ENCODE data around the gene PHEX.

DNA sequence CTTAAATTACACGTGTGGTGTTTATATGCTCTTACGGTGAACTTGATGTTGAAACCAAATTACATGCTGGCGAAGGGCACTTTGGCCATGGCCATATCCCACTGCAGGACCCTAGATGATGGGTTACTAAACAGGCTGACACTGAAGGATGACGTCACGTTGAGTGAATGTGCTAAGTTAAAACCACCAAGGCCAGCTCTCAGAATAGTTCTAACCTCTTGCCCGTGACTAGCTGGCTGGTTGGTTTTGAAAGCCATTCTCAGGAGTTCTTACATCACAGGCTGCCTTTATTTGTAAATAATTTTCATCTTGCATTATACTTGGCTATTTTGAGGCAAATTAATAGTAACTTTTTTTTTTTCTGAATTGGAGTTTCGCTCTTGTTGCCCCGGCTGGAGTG is 41.3 kb upstream of the PHEX start:
- TF ChIP-seq, protein P1, sequence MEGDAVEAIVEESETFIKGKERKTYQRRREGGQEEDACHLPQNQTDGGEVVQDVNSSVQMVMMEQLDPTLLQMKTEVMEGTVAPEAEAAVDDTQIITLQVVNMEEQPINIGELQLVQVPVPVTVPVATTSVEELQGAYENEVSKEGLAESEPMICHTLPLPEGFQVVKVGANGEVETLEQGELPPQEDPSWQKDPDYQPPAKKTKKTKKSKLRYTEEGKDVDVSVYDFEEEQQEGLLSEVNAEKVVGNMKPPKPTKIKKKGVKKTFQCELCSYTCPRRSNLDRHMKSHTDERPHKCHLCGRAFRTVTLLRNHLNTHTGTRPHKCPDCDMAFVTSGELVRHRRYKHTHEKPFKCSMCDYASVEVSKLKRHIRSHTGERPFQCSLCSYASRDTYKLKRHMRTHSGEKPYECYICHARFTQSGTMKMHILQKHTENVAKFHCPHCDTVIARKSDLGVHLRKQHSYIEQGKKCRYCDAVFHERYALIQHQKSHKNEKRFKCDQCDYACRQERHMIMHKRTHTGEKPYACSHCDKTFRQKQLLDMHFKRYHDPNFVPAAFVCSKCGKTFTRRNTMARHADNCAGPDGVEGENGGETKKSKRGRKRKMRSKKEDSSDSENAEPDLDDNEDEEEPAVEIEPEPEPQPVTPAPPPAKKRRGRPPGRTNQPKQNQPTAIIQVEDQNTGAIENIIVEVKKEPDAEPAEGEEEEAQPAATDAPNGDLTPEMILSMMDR (IDR thresholded peaks at IDR 0.05; ENCODE audit: insufficient read depth, low read length, poor library complexity, severe bottlenecking), result no peak
- no peak for TF ChIP-seq EZH2phosphoT487 (conservative IDR thresholded peaks at IDR 0.05; ENCODE audit: low read length)
